ENCODE results near the gene GADL1. TPM values are rescaled to one million over a fixed set of nuclear protein-coding genes. Genes with fewer than 3 reads are reported as not detected.
A peak's percentile ranks its signal among the peaks of the same experiment; 100 is the strongest.

GADL1 gene
- total RNA-seq, 1 donor from 2014 or later: 3.1 TPM

GRCh38 chr3:30793740-30794139, 100.7 kb downstream of the GADL1 start:
- Mint-ChIP-seq H3K36me3 (no peaks in the 10 kb centered on the region), H3K4me1 (ENCODE audit: unreplicated experiment) (peaks cover 8% of the 10 kb centered on the region), H3K9me3 (peaks cover 16% of the 10 kb centered on the region), H3K27me3 (no peaks in the 10 kb centered on the region), H3K27ac (no peak overlapping the region), H3K4me3 (no peak overlapping the region)
- no peak for DNase-seq (ENCODE audit: extremely low spot score, unreplicated experiment)
- no peak for TF ChIP-seq CTCF (conservative IDR thresholded peaks at IDR 0.05)

- peaks cover 6% of the 10 kb centered on the region for H3K9me3 Mint-ChIP-seq
- DNase-seq (ENCODE audit: extremely low spot score, unreplicated experiment): no peak
- H3K4me1 Mint-ChIP-seq (ENCODE audit: unreplicated experiment): peaks cover 15% of the 10 kb centered on the region
- TF ChIP-seq CTCF (conservative IDR thresholded peaks at IDR 0.05): no peak
- H3K27ac Mint-ChIP-seq: no peak overlapping the region
- no peaks in the 10 kb centered on the region for H3K36me3 Mint-ChIP-seq
- H3K4me3 Mint-ChIP-seq: no peak overlapping the region
- H3K27me3 Mint-ChIP-seq: no peaks in the 10 kb centered on the region
Measured at GRCh38 chr3:30790150-30790549, 104.3 kb downstream of the GADL1 start.

- H3K4me3 Mint-ChIP-seq: no peak overlapping the region
- H3K27me3 Mint-ChIP-seq: no peaks in the 10 kb centered on the region
- H3K36me3 Mint-ChIP-seq: no peaks in the 10 kb centered on the region
- H3K4me1 Mint-ChIP-seq (ENCODE audit: unreplicated experiment): peaks cover 8% of the 10 kb centered on the region
- DNase-seq (ENCODE audit: extremely low spot score, unreplicated experiment): no peak
- H3K27ac Mint-ChIP-seq: no peak overlapping the region
- TF ChIP-seq CTCF (conservative IDR thresholded peaks at IDR 0.05): no peak
- H3K9me3 Mint-ChIP-seq: peaks cover 6% of the 10 kb centered on the region
Measured at GRCh38 chr3:30786365-30786764, 108.1 kb downstream of the GADL1 start.

GRCh38 chr3:30779686-30780287, 114.7 kb downstream of the GADL1 start:
- no peaks in the 10 kb centered on the region for H3K36me3 Mint-ChIP-seq
- no peaks in the 10 kb centered on the region for H3K27me3 Mint-ChIP-seq
- H3K27ac Mint-ChIP-seq: no peak overlapping the region
- TF ChIP-seq CTCF (conservative IDR thresholded peaks at IDR 0.05): peak; percentile 66
- H3K9me3 Mint-ChIP-seq: no peaks in the 10 kb centered on the region
- no peak for DNase-seq (ENCODE audit: extremely low spot score, unreplicated experiment)
- H3K4me3 Mint-ChIP-seq: no peak overlapping the region
- peaks cover 12% of the 10 kb centered on the region for H3K4me1 Mint-ChIP-seq (ENCODE audit: unreplicated experiment)

- H3K4me1 Mint-ChIP-seq (ENCODE audit: unreplicated experiment): peaks cover 14% of the 10 kb centered on the region
- no peaks in the 10 kb centered on the region for H3K9me3 Mint-ChIP-seq
- no peak for TF ChIP-seq CTCF (conservative IDR thresholded peaks at IDR 0.05)
- DNase-seq (ENCODE audit: extremely low spot score, unreplicated experiment): no peak
- no peaks in the 10 kb centered on the region for H3K27me3 Mint-ChIP-seq
- H3K4me3 Mint-ChIP-seq: no peak overlapping the region
- no peak overlapping the region for H3K27ac Mint-ChIP-seq
- no peaks in the 10 kb centered on the region for H3K36me3 Mint-ChIP-seq
Measured at GRCh38 chr3:30778933-30779332, 115.5 kb downstream of the GADL1 start.
